ENCODE results near the gene PANK1.

Gene PANK1

DNA sequence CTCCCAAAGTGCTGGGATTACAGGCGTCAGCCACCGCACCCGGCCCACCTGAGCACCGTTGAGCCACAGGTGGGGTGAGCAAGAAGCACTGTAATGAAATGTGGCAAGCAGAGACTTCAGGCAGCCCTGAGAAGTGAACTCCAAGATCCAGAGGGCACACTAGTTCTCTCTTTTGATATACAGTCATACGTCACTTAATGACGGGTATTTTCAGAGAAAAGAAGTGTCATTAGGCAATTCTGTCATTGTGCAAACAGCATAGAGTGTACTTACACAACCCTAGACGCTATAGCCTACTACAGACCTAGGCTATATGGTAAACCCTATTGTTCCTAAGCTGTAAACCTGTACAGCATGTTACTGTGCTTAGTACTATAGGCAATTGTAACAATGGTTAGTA is 7.9 kb downstream of the PANK1 start:
- Histone ChIP-seq H3K9ac (ENCODE audit: low read length) (no peak overlapping the region), H3K9me3 (ENCODE audit: insufficient read depth, low read length) (no peaks in the 10 kb centered on the region), H3K4me3 (ENCODE audit: insufficient read depth, low read length, poor library complexity, severe bottlenecking) (no peak overlapping the region), H3K27me3 (ENCODE audit: low read length) (no peaks in the 10 kb centered on the region), H3K36me3 (ENCODE audit: low read length) (no peaks in the 10 kb centered on the region), H3K4me2 (ENCODE audit: low read depth, low read length, poor library complexity, severe bottlenecking) (no peak overlapping the region), H3F3A (ENCODE audit: insufficient read depth) (no peaks in the 10 kb centered on the region), H3K27ac (ENCODE audit: low read depth, low read length) (no peak overlapping the region), H4K20me1 (ENCODE audit: low read depth, low read length) (peaks cover 4% of the 10 kb centered on the region; the same call in 1 of the 2 replicates), H3K9me2 (replicated peaks; ENCODE audit: insufficient read depth, low read length) (no peaks in the 10 kb centered on the region), H2AFZ (ENCODE audit: low read depth, low read length, severe bottlenecking) (no peak overlapping the region), H3K79me2 (ENCODE audit: insufficient read depth, low read length) (peaks cover 66% of the 10 kb centered on the region)
- TF ChIP-seq CTCF (IDR thresholded peaks at IDR 0.05; ENCODE audit: insufficient read depth, low read length, poor library complexity, severe bottlenecking): no peak

DNA sequence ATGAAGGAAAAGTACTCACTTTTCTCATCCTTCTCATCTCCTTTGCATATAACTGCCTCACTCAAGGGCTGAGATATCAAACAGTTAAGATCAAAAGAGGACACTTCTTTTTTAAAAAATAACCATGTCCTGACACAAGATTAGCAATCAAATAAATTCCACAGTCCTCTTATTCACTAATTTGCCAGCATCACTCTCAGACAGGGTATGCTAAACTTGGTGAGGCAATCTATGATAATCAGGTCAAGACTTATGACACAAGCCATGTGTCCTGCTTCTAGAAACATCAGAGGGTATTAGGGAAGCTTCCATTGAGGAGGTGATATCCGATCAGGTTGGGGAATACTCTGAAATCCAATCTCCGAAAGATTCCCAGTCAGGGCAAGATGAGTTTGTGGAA is 10.4 kb downstream of the PANK1 start:
- H3K36me3 ChIP-seq (ENCODE audit: low read length): no peaks in the 10 kb centered on the region
- peaks cover 56% of the 10 kb centered on the region for H3K79me2 ChIP-seq (ENCODE audit: insufficient read depth, low read length)
- H3K9me3 ChIP-seq (ENCODE audit: insufficient read depth, low read length): no peaks in the 10 kb centered on the region

DNA sequence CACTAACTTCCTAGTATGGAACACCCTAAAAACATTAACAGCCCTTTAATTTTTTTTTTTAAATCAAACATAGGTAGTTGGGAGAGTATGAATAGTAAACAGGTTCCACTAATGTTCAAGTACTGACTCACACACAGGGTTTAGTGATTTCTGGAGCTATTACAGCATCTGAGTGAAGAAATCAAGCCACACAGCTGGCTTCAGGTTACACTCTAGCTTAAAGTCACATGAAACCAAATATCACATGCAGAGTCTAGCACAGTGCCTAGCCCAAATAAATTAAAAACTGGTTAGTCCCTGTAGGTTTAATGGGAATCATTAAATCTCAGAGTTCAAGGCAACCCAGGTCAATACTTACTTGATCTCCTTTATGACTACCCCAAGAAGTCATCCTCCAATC is 11.6 kb downstream of the PANK1 start:
- no peaks in the 10 kb centered on the region for H4K20me1 ChIP-seq (ENCODE audit: low read depth, low read length)
- H3K79me2 ChIP-seq (ENCODE audit: insufficient read depth, low read length): peaks cover 45% of the 10 kb centered on the region
- no peaks in the 10 kb centered on the region for H3K9me2 ChIP-seq (replicated peaks; ENCODE audit: insufficient read depth, low read length)
- H3K27ac ChIP-seq (ENCODE audit: low read depth, low read length): no peak overlapping the region
- H3K9ac ChIP-seq (ENCODE audit: low read length): no peak overlapping the region
- H3K9me3 ChIP-seq (ENCODE audit: insufficient read depth, low read length): no peaks in the 10 kb centered on the region
- no peaks in the 10 kb centered on the region for H3F3A ChIP-seq (ENCODE audit: insufficient read depth)
- no peaks in the 10 kb centered on the region for H3K36me3 ChIP-seq (ENCODE audit: low read length)
- TF ChIP-seq CTCF (IDR thresholded peaks at IDR 0.05; ENCODE audit: insufficient read depth, low read length, poor library complexity, severe bottlenecking) (no peak), EZH2phosphoT487 (conservative IDR thresholded peaks at IDR 0.05; ENCODE audit: low read length) (no peak)
- H3K4me3 ChIP-seq (ENCODE audit: insufficient read depth, low read length, poor library complexity, severe bottlenecking): no peak overlapping the region
- H2AFZ ChIP-seq (ENCODE audit: low read depth, low read length, severe bottlenecking): no peak overlapping the region
- H3K4me2 ChIP-seq (ENCODE audit: low read depth, low read length, poor library complexity, severe bottlenecking): no peak overlapping the region
- H3K27me3 ChIP-seq (ENCODE audit: low read length): no peaks in the 10 kb centered on the region

More for the DNA sequence above, 10.4 kb downstream of the PANK1 start:
- no peaks in the 10 kb centered on the region for H3F3A ChIP-seq (ENCODE audit: insufficient read depth)
- no peak overlapping the region for H2AFZ ChIP-seq (ENCODE audit: low read depth, low read length, severe bottlenecking)
- H3K4me3 ChIP-seq (ENCODE audit: insufficient read depth, low read length, poor library complexity, severe bottlenecking): no peak overlapping the region
- H3K9me2 ChIP-seq (replicated peaks; ENCODE audit: insufficient read depth, low read length): no peaks in the 10 kb centered on the region
- no peak for TF ChIP-seq EZH2phosphoT487 (conservative IDR thresholded peaks at IDR 0.05; ENCODE audit: low read length)
- TF ChIP-seq CTCF (IDR thresholded peaks at IDR 0.05; ENCODE audit: insufficient read depth, low read length, poor library complexity, severe bottlenecking): no peak
- no peaks in the 10 kb centered on the region for H4K20me1 ChIP-seq (ENCODE audit: low read depth, low read length)
- H3K27me3 ChIP-seq (ENCODE audit: low read length): no peaks in the 10 kb centered on the region
- no peak overlapping the region for H3K4me2 ChIP-seq (ENCODE audit: low read depth, low read length, poor library complexity, severe bottlenecking)
- no peak overlapping the region for H3K27ac ChIP-seq (ENCODE audit: low read depth, low read length)
- no peak overlapping the region for H3K9ac ChIP-seq (ENCODE audit: low read length)

- Histone ChIP-seq H3K9me3 (ENCODE audit: insufficient read depth, low read length) (no peaks in the 10 kb centered on the region), H4K20me1 (ENCODE audit: low read depth, low read length) (no peaks in the 10 kb centered on the region), H3F3A (ENCODE audit: insufficient read depth) (no peaks in the 10 kb centered on the region), H3K4me2 (ENCODE audit: low read depth, low read length, poor library complexity, severe bottlenecking) (no peak overlapping the region), H3K9me2 (replicated peaks; ENCODE audit: insufficient read depth, low read length) (no peaks in the 10 kb centered on the region), H3K79me2 (ENCODE audit: insufficient read depth, low read length) (peaks cover 39% of the 10 kb centered on the region), H2AFZ (ENCODE audit: low read depth, low read length, severe bottlenecking) (no peak overlapping the region), H3K27me3 (ENCODE audit: low read length) (no peaks in the 10 kb centered on the region), H3K4me3 (ENCODE audit: insufficient read depth, low read length, poor library complexity, severe bottlenecking) (no peak overlapping the region), H3K9ac (ENCODE audit: low read length) (no peak overlapping the region), H3K36me3 (ENCODE audit: low read length) (no peaks in the 10 kb centered on the region), H3K27ac (ENCODE audit: low read depth, low read length) (no peak overlapping the region)
- no peak for TF ChIP-seq EZH2phosphoT487 (conservative IDR thresholded peaks at IDR 0.05; ENCODE audit: low read length)
- TF ChIP-seq CTCF (IDR thresholded peaks at IDR 0.05; ENCODE audit: insufficient read depth, low read length, poor library complexity, severe bottlenecking): no peak
Measured at GRCh38 chr10:89632824-89633223, 12.2 kb downstream of the PANK1 start.

Measured in SU-DHL-6 (cell line).